ENCODE results near the gene ZFP90.

ZFP90 gene

DNA sequence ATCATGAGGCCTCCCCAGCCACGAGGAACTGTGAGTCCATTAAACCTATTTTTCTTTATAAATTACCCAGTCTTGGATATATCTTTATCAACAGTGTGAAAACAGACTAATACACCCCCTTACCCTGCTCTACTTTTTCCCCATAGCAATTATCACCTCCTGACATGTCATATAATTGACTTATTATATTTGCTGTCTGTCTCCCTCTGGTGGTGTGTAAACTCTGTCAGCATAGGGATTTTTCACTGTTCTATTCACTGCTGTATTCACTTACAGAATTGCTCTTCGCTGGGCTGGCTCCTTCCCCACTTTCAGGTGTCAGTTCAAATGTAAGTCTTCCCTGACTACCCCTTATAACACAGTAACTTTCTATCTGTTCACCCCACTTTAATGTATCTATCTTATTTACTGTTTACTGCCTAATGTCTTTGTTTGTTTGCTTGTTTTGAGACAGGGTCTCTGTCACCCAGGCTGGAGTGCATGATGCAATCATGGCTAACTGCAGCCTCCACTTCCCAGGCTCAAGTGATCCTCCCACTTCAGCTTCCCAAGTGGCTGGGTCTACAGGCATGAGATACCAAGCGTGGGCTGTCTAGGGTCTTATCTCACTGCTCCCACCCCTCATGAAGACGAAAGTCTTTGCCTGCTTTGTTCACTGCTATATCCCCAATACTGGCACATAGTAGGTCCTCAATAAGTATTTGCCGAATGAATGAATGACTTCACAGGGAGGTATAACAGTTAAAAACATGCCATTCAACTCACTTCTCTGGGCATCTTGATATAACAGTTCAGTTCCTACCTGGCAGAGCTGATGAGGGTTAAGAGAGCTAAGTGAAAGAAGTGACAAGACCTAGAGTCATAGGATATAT, 53.6 kb downstream of the ZFP90 start:
- DNase-seq: no peak

DNA sequence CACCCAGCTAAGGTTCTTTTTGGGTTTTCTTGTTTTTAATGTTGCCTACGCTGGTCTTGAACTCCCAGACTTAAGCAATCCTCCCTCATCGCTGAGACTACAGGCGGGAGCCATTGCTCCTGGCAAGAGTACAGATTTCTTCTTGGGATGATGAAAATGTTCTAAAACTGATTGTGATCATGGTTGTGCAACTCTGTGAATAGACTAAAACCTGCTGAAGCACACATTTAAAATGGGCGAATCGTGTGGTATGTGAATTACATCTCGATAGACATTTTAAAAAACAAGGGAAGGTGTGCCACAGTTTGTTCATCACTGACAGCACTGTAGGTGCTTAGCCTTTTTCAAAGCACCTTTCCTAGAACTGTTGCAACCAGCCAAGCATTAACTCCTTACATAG, 57.2 kb downstream of the ZFP90 start:
- no peak for DNase-seq

DNA sequence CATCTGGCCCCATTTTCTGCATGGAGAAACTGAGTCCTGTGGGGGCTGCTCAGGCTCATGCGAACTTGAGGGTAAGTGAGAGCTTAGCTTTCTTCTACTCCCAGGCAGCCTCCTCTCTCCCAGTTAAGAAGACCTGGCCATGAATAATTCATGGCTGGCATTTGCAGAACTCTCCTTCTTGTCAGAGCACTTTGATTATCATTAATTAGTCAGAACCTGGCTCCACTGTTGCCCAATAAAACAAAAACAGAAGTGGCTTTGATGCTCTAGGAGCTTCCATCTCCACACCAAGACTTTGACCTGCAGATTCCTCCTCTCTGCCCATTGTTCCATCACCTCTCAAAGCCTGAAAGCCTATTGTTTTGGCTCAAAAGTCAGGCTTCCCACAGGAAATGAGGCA, 60.5 kb downstream of the ZFP90 start:
- no peak for DNase-seq

DNA sequence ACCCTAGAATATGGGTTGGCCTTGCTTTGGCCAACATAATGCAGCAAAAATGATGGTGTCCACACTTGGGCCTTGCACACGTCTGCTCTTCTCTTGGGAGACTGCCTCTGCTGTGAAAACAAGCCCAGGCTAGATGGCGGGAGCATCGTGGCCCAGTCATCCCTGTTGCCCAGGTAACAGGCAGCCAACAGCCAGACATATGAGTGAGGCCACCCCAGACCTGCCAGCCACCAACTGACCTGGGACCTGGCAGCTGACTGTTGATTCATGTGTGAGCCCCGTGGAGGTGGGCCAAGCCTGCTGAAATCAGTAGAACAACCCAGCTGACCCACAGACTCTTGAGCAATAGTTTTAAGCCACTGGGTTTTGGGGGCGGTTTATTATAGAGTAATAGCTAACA, 66.7 kb downstream of the ZFP90 start:
- no peak for DNase-seq

DNA sequence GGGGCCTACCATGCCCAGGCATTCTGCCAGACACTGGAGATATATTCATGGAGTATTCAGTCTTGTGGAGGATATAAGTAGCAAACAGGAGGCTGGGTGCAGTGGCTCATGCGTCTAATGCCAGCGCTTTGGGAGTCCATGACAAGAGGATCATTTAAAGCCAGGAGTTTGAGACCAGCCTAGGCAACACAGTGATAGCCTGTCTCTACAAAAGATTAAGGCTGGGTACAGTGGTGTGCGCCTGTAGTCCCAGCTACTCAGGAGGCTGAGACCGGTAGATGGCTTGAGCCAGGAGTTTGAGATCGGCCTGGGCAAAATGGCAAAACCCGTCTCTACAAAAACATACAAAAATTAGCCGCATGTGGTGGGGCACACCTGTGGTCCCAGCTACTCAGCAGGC, 68.4 kb downstream of the ZFP90 start:
- DNase-seq: no peak

DNA sequence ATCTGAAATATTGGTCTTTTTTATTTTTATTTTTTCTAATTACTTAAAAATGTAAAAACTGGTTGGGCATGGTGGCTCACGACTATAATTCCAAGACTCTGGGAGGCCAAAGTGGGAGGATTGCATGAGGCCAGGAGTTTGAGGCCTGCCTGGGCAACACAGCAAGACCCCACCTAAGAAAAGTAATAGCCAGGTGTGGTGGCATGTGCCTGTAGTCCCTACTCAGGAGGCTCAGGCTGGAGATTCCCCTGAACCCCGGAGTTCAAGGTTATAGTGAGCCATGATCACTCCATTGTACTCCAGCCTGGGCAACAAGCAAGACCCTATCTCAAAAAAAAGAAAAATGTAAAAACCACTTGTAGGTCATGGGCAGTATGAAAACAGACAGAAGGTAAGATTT, 69.2 kb downstream of the ZFP90 start:
- no peak for DNase-seq

DNA sequence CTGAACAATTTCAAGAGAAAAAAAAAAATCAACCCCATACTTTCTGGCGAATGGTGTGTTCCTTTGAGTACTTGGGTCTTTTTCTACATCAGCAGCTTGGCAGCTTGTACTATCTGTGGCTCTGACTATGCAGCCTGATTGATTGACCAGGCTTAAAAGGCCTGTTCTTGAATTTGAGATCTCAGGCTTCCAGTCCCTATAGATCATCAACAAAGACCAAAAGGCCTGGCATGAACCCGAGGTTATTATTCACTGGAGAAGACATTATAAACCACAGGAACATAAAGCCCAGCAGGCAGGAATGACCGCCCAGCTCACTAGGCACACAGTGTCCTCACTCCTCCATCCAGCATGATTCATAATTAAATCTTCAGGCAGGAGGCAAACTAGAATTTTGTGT, 73.9 kb downstream of the ZFP90 start:
- DNase-seq: no peak

DNA sequence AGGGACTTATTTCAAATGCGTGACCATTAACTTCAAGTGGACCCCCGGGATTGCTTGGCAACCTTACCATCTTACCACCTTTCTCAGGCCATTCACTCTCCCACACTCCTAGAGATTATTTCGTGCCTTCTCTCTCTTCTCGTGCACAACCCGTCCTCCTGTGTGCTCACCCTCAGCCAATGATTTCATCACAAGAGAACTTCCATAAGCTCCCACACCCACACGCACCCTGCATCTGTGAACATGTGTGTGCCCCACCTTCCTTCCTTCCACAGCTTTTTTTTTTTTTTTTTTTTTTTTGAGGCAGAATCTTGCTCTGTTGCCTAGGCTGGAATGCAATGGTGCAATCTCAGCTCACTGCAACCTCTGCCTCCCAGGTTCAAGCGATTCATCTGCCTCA, 78.6 kb downstream of the ZFP90 start:
- DNase-seq: no peak
